Dermis microvascular lymphatic vessel endothelial cell (primary cell): ENCODE data around the gene TRAPPC12. TPM values are rescaled to one million over a fixed set of nuclear protein-coding genes. Genes with fewer than 3 reads are reported as not detected.
"Not testable (repeated sequence)": the region's sequence is repeated elsewhere in the genome, so short reads cannot be mapped to it uniquely, and the experiment has no call there.

ENCODE experiments used
- DNase-seq, 2 donors: peaks; one replicate each; pipeline versions ENCODE4 v3.0.0 to v3.0.0-alpha.2; 2010; ENCODE audit warnings: low read depth in 2 of 2
- total RNA-seq: library from RNA; depleted of rRNA; stranded (reverse); fragments of >200 nt; gene quantifications from 2 replicates; pipeline ENCODE4 v1.2.1, GENCODE V29; 2014

Gene TRAPPC12
- total RNA-seq, 1 donor from 2014 or later, result 27.0 TPM

DNA sequence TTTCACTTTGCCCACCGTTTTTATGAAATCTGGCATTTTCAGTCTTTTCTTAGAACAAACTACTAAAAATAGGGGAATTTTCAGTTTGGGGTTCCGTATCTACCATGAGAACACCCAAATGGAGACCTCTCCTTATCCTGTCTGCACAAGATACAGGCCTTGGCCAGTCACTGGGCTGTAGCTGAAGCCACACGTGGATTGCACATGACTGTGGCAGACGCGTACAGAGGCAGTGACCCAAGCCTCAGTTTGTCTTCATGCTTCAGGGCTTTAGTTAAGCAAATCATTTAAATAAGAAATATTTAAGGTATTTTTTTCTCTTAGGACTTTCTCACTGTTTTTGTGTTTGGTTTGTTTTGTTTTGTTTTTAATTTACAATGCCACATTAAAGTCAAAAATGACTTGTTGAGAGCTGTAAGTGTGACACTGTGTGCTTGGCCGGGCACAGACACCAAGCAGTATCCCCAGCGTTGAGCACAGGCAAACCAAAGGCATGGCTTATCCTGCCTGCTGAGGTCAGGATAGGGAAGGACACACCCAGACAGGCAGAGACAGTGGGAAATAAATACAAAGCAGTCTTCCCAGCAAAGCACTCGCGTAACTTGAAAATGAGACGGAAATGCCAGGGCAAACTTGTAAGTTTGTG, 53.3 kb downstream of the TRAPPC12 start:
- DNase-seq, result no peak

DNA sequence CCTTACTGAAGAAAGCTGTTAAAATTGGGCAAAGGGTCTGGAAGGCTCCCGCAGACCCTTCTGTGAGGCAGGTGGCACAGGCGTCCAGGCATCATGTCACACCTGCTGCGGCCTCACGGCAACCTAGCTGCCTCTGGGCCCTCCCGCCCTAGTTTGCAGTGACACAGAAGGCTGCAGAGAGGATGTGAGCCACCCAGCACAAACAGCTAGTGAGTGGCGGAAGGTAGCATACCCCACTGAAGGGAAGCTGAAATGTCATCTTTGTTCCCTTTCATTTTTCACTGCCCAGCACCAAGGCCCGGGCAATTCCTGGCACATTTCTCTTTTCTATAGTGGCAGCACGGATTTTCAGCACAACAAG, 53.8 kb downstream of the TRAPPC12 start:
- no peak for DNase-seq

DNA sequence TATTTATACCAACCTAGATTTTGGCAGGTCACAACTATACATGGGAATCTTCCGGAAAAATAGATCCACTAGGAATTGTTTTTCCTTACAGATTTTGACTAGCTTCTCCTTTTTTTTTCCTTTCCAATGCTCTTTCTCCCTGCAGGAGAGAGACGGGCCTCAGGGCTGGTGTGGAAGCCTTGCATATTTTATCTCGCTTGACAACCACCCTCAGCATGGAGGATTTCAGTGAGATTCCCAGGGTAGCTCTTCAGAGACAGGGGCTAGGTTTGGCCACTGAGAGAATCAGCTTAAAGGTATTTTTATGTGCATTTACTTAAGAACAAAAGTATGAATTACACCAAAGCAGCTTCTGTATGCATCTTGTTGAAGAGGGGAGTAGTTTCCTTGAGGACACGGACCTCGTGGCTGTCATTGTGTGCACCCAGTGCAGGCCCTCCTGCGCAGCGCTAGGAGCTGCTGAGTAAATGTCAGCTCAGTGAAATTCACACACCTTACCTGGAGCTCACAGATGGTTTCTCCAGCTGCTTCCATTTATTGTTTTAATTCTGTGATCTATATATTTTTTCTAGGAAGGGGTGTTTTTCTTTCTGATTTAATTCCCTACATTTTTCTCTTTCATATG, 54.4 kb downstream of the TRAPPC12 start:
- DNase-seq, result no peak

DNA sequence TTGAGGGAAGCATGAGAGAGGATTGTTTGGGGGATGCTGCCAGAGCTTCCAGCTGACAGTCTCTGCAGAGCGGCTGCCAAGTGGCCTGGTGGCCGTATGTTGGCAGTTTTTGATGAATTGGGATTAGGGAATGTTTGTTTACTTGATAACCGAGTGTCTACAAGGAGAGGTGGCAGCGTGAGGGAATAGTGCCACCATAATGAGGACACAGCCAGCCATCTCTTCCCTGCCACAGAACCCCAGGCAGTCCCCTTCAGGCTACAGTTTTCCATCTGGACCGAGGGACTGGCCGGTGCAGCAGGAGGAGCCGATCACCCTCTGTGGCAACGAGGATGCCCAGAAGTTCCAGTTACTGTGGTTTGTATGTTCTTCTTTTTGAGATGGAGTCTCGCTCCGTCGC, 55.2 kb downstream of the TRAPPC12 start:
- DNase-seq, result no peak

DNA sequence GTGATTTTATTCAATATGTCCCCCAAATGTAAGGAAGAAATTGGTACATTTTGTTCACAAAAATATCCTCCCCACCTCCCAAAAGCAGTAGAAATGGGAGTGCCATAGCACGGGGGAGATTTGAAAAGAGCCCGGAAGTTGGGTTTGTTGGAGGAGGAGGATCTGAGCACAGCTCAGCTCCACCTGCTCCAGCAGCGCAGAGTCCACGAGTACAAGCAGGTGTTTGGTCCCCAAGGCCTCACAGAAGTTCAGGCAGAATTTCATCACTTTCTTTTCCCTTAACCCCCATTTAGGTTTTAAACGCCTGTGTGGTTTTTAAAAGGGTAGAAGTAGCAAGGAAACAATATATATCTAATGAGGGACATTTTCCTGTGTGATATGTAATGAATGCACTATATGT, 56.0 kb downstream of the TRAPPC12 start:
- DNase-seq, result no peak

- peak in 1 of 2 donors; percentile 33 for DNase-seq
Observed at GRCh38 chr2:3440477-3440876, 61.0 kb downstream of the TRAPPC12 start.

DNA sequence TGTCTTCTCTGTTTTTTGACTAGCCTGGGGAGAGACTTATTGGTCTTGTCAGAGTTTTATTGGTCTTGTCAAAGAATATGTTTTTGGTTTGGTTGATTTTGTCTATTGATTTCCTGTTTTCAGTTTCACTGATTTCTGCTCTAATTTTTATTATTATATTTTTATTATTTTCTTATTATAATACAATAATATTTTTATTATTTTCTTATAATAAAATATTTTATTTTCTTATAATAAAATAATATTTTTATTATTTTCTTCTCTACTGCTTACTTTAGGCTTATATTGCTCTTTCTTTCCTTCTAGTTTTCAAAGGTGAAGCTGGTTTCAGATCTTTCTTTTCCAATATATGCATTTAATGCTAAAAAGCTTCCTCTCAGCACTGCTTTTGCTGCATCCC, 62.0 kb downstream of the TRAPPC12 start:
- no peak for DNase-seq

GRCh38 chr2:3442185-3442584, 62.7 kb downstream of the TRAPPC12 start:
- DNase-seq, result no peak

GRCh38 chr2:3443083-3443482, 63.6 kb downstream of the TRAPPC12 start:
- DNase-seq, result no peak

DNA sequence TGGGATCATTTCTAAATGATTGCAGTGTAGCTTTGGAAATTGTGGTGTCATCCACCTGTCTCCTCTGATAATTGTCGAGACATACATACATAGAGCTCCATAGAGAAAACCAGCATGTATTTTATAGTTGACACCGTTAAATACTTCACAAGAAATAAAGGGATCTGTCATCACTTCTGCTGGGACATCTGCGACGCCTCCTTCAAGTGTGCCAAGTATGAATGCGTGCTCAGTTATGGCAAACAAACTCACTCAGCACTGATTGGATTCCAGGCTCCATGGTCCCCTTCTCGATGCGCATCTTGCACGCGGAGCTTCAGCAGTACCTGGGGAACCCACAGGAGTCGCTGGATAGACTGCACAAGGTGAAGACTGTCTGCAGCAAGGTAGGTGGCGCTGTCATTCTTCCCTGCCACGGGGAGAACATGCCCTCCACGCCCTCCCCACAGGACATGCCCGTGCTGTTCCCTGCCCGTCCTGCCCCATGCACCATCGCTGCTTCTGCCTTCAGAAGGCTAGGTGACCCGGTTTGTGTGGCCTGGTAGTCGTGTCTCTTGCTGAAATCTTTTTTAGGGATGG, 64.1 kb downstream of the TRAPPC12 start:
- no peak for DNase-seq

DNA sequence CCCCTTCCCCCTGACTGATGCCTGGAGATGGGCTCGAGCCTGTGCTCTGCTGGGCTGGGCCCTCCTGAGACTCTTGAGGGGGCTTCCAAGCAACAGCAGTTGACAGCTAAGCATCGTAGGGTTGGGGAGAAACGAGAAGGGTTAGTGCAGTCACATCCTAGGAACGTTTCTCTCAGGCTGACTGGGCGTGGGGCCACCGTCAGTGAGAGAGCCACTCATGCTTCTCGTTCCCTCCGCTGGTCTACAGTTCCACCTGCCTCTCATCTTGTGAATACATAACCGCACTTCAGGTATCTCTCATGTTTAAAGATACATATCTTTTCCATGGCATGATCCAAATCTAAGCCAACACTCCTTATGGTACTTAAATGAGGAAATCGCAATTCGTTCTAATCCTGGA, 66.4 kb downstream of the TRAPPC12 start:
- no peak for DNase-seq

GRCh38 chr2:3446381-3446780, 66.9 kb downstream of the TRAPPC12 start:
- no peak for DNase-seq

- peak in 1 of 2 donors; percentile 25 for DNase-seq
Observed at GRCh38 chr2:3447186-3447585, 67.7 kb downstream of the TRAPPC12 start.

GRCh38 chr2:3447789-3448317, 68.4 kb downstream of the TRAPPC12 start:
- peak in 1 of 2 donors; percentile 78 for DNase-seq

DNA sequence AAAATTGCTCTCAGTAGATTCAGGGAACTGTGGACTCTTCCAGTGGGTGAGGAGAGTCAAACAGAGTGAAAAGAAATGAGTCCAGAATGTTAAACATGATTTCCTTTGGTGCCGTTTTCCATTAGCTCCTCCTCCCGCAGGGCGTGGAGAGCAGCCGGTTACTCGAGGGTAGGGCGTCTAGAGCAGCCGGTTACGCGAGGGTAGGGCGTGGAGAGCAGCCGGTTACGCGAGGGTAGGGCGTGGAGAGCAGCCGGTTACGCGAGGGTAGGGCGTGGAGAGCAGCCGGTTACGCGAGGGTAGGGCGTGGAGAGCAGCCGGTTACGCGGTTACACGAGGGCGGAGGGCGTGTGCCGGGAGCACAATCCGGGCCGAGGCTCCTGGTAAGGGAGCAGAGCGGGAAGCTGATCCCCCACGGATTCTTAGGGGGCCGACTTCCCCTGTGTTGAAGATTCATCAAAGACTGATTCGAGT, 69.0 kb downstream of the TRAPPC12 start:
- not testable (repeated sequence) for DNase-seq

DNA sequence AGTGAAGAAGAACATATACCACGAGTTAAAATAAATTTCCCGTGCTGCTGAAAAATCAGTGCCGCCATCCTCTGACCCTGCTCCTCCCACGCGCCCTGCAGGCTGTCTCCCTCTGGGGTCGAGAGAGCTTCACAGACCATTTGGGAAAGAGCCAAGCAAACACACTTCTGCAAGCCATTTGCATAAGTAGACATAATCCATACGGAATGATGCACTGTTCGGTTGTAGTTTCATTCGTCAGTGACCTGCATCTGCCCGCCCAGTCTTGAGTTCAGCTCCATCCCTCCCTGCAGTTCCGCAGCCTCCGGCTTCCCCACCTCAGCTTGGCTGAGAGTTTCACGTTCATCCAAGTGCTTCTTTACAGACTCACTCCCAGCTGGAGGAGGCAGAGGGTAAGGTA, 69.6 kb downstream of the TRAPPC12 start:
- no peak for DNase-seq

GRCh38 chr2:3449936-3450335, 70.4 kb downstream of the TRAPPC12 start:
- no peak for DNase-seq

- DNase-seq, result no peak
Observed at GRCh38 chr2:3450385-3451010, 71.0 kb downstream of the TRAPPC12 start.

GRCh38 chr2:3451169-3451568, 71.7 kb downstream of the TRAPPC12 start:
- no peak for DNase-seq

DNA sequence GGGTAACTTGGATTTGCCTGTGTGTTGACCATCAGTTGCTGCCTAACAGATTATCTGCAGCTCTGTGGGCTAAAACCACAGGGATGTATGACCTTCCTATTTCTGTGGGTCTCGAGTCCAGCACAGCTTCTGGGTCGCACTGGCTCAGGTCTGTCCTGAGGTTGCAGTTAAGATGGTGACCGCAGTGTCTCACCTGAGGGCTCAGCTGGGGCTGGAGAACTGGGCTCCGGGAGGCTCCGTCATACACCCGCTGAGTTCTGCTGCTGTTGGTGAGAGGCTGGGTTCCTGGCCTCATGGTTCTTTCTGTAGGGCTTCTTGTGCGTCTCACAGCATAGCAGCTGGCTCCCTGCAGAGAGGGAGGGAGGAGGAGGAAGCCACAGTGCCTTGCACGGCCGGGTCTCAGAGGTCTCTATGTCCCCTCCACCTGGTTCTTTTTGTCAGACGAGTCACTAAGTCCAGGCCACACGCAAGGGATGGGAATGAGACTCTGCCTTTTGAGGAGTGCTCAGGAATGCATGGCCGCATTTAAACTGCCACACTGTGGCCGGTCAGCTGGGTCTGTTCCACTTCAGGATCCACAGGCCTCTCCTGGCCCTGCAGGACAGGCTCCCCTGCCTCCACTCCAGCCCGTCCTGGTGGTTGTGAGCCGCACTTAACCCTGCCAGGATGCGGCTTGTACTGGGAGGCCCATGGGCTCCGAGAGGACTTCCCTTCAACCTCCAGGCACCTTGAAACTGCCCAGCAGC, 72.6 kb downstream of the TRAPPC12 start:
- no peak for DNase-seq

- DNase-seq, result no peak
Observed at GRCh38 chr2:3453190-3453999, 73.9 kb downstream of the TRAPPC12 start.
